ENCODE measurements around the gene ANKRD13D. TPM values are rescaled to one million over a fixed set of nuclear protein-coding genes. Genes with fewer than 3 reads are reported as not detected.

The ANKRD13D gene
- total RNA-seq, 1 experiment from 2014 or later, result 79.6 TPM

DNA sequence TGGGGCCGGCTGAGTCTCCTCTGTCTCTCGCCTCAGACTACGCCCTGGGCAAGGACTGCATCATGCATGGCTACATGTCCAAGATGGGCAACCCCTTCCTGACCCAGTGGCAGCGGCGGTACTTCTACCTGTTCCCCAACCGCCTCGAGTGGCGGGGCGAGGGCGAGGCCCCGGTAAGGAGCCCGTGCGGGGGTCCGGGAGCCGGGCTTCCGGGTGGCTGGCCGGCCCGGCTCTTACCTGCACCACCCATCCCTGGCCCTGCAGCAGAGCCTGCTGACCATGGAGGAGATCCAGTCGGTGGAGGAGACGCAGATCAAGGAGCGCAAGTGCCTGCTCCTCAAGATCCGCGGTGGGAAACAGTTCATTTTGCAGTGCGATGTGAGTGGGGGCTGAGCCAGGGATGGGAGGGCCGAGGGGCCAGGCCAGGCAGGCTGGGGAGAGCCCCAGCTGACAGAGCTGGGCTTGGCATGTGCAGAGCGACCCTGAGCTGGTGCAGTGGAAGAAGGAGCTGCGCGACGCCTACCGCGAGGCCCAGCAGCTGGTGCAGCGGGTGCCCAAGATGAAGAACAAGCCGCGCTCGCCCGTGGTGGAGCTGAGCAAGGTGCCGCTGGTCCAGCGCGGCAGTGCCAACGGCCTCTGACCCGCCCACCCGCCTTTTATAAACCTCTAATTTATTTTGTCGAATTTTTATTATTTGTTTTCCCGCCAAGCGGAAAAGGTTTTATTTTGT, 4.1 kb upstream of the ANKRD13D start:
- Histone ChIP-seq H3K27ac (no peak overlapping the region), H3K9me2 (ENCODE audit: insufficient read depth) (no peaks in the 10 kb centered on the region), H3K79me2 (ENCODE audit: low read depth) (peaks cover 5% of the 10 kb centered on the region), H2AFZ (no peak overlapping the region), H4K20me1 (ENCODE audit: insufficient read depth) (no peaks in the 10 kb centered on the region), H3K36me3 (ENCODE audit: low read depth) (peaks cover 4% of the 10 kb centered on the region; the same call in 1 of the 2 replicates), H3K4me3 (no peak overlapping the region), H3K4me2 (no peak overlapping the region), H3F3A (ENCODE audit: insufficient read depth, low read depth) (peaks cover 25% of the 10 kb centered on the region), H3K4me1 (replicated peaks; ENCODE audit: insufficient read depth) (peaks cover 15% of the 10 kb centered on the region), H3K9me3 (ENCODE audit: insufficient read depth, low read depth) (no peaks in the 10 kb centered on the region), H3K27me3 (ENCODE audit: insufficient read depth, low read depth) (no peaks in the 10 kb centered on the region)
- no peak for DNase-seq
- no peak for TF ChIP-seq EZH2 (IDR thresholded peaks at IDR 0.05; ENCODE audit: low read depth)
- TF ChIP-seq, protein P1, sequence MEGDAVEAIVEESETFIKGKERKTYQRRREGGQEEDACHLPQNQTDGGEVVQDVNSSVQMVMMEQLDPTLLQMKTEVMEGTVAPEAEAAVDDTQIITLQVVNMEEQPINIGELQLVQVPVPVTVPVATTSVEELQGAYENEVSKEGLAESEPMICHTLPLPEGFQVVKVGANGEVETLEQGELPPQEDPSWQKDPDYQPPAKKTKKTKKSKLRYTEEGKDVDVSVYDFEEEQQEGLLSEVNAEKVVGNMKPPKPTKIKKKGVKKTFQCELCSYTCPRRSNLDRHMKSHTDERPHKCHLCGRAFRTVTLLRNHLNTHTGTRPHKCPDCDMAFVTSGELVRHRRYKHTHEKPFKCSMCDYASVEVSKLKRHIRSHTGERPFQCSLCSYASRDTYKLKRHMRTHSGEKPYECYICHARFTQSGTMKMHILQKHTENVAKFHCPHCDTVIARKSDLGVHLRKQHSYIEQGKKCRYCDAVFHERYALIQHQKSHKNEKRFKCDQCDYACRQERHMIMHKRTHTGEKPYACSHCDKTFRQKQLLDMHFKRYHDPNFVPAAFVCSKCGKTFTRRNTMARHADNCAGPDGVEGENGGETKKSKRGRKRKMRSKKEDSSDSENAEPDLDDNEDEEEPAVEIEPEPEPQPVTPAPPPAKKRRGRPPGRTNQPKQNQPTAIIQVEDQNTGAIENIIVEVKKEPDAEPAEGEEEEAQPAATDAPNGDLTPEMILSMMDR (conservative IDR thresholded peaks at IDR 0.05), result no peak
- CTCF ChIA-PET, result no interaction called here
- BruUV-seq (replicated peaks), result no TSS peak
- intact Hi-C loops (cut with micrococcal nuclease; ENCODE audit: unreplicated experiment), result no loop called here
- POLR2A ChIA-PET (ENCODE audit: unreplicated experiment), result no interaction called here

DNA sequence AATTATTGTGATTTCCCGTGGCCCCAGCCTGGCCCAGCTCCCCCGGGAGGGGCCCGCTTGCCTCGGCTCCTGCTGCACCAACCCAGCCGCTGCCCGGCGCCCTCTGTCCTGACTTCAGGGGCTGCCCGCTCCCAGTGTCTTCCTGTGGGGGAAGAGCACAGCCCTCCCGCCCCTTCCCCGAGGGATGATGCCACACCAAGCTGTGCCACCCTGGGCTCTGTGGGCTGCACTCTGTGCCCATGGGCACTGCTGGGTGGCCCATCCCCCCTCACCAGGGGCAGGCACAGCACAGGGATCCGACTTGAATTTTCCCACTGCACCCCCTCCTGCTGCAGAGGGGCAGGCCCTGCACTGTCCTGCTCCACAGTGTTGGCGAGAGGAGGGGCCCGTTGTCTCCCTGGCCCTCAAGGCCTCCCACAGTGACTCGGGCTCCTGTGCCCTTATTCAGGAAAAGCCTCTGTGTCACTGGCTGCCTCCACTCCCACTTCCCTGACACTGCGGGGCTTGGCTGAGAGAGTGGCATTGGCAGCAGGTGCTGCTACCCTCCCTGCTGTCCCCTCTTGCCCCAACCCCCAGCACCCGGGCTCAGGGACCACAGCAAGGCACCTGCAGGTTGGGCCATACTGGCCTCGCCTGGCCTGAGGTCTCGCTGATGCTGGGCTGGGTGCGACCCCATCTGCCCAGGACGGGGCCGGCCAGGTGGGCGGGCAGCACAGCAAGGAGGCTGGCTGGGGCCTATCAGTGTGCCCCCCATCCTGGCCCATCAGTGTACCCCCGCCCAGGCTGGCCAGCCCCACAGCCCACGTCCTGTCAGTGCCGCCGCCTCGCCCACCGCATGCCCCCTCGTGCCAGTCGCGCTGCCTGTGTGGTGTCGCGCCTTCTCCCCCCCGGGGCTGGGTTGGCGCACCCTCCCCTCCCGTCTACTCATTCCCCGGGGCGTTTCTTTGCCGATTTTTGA, 3.3 kb upstream of the ANKRD13D start:
- POLR2A ChIA-PET (ENCODE audit: unreplicated experiment), result no interaction called here

More for the DNA sequence above, 3.3 kb upstream of the ANKRD13D start:
- Histone ChIP-seq H3K36me3 (ENCODE audit: low read depth) (peaks cover 4% of the 10 kb centered on the region; the same call in 1 of the 2 replicates), H4K20me1 (ENCODE audit: insufficient read depth) (no peaks in the 10 kb centered on the region), H3K79me2 (ENCODE audit: low read depth) (peaks cover 14% of the 10 kb centered on the region), H3K4me2 (no peak overlapping the region), H2AFZ (no peak overlapping the region), H3F3A (ENCODE audit: insufficient read depth, low read depth) (peaks cover 25% of the 10 kb centered on the region), H3K27me3 (ENCODE audit: insufficient read depth, low read depth) (no peaks in the 10 kb centered on the region), H3K4me3 (no peak overlapping the region), H3K27ac (no peak overlapping the region), H3K9me2 (ENCODE audit: insufficient read depth) (no peaks in the 10 kb centered on the region), H3K9me3 (ENCODE audit: insufficient read depth, low read depth) (no peaks in the 10 kb centered on the region), H3K4me1 (replicated peaks; ENCODE audit: insufficient read depth) (peaks cover 24% of the 10 kb centered on the region)
- CTCF ChIA-PET, result no interaction called here
- TF ChIP-seq EZH2 (IDR thresholded peaks at IDR 0.05; ENCODE audit: low read depth), result no peak
- TF ChIP-seq, protein P1 (conservative IDR thresholded peaks at IDR 0.05), result no peak
- intact Hi-C loops (cut with micrococcal nuclease; ENCODE audit: unreplicated experiment), result no loop called here
- BruUV-seq (replicated peaks), result no TSS peak
- DNase-seq, result no peak

Measured in PC-9 (cell line).